ENCODE data around the gene FNBP1.

The FNBP1 gene

GRCh38 chr9:129889941-129890717, 152.9 kb downstream of the FNBP1 start:
- no peak for DNase-seq (ENCODE audit: low read depth)

GRCh38 chr9:129889122-129889940, 153.7 kb downstream of the FNBP1 start:
- DNase-seq (ENCODE audit: low read depth), result no peak

- DNase-seq (ENCODE audit: low read depth), result no peak
Observed at GRCh38 chr9:129888293-129889121, 154.5 kb downstream of the FNBP1 start.

DNA sequence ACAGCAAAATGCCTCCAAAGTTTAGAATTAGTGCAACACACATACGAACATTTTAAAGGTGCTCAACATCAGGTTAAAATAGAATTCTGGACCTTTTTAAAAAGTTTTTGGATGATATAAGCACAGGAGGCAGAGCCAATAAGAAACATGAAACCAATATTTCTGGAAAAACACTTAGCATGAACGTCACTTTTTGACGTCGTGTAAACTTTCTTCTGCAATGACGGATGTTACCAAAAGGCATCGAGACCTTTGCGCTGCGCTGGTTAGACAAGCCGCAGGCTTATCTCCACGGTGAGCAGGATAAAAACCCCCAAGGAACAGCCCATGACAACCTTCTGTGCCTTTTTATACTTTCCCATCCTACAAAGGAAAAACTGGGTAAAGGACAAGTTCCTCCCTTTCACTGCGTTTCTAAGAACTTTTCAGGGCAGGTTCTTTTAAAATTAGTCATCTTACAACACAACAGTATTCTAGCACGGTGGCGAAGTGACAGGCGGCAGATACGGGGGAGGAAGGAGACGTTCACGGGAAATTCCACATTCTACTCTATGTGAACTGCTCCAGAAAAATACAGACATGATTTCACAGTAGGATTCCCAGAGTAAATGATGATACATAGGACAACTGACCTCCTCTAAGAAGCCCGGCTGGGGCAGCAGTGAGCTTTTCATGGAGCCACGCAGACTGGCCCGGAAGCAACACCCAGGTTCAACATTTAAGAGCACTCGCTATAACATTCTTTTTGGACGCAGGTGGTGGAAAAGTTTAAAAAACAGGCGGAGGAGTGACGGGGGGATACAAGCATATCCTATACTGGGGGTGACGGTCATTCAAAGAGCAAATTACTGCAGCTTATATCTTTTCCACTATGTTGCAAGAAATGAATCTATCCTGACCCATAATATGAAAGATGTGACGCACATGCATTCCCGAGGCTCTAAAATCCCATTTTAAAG, 155.4 kb downstream of the FNBP1 start:
- DNase-seq (ENCODE audit: low read depth), result peak; percentile 64

DNA sequence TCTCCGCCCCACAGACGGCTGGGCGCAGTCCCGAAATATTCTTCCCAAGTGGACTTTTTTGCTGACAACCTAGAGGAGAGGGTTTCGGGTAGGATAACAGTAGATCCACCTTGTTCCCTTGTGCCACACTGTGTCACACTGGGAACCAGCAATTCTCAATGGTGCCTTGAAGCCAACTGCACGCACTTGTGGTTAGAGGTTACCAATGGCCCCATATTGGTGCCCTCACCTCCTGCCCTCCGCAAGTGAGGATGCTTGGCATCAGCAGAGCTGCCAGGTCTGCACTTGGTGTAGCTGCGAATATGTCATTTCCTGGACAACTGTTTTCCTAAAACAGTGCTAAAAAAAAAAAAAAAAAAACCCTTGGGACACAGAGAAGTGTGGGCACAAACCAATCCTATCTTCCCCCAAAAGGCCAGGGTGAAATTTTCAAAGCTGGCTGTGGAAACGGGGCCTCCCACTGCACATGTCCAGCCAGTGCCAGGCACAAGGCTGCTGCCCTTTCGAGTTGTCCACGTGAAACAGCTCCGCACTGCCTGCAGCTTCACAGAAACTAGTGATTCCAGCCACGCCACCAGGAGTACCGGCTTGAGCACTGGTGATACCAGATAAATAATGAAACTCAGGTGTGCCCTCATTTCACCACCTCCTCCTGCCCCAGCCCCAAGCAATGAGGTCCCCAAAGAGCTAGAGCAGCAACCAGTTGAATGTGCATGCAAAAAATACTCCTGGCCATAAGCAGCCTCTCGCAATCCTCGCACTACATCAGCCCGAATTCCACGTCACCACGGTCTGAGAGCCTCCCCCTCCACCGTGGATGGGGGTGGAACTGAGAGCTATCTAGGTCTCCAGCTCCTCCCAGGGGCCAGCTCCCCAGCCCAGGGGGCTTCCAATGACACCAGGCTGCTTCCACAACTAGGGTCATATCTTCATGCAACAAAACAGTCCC, 156.5 kb downstream of the FNBP1 start:
- peak; percentile 43 for DNase-seq (ENCODE audit: low read depth)

DNA sequence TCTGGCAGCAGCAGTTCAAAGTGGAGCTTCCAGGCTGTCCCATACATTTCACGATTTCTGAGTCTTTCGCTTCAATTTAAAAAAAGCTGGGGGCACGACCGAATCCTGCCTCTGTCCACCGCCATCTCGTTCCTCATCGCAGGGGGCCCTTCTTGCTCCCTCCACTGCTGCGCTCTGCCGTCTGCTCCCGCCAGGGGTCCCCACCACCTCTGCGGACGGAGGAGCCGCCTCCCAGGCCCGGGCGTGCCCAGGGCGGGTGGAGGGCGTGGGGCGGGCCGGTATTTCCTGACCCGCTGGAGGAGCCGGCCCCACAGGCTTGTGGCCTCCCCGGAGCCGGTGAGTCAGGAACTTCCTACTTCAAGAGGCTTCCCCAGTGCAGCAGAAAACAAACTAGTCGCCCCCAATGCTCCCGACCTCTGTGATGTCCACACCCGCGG, 157.3 kb downstream of the FNBP1 start:
- peak; percentile 89 for DNase-seq (ENCODE audit: low read depth)

DNA sequence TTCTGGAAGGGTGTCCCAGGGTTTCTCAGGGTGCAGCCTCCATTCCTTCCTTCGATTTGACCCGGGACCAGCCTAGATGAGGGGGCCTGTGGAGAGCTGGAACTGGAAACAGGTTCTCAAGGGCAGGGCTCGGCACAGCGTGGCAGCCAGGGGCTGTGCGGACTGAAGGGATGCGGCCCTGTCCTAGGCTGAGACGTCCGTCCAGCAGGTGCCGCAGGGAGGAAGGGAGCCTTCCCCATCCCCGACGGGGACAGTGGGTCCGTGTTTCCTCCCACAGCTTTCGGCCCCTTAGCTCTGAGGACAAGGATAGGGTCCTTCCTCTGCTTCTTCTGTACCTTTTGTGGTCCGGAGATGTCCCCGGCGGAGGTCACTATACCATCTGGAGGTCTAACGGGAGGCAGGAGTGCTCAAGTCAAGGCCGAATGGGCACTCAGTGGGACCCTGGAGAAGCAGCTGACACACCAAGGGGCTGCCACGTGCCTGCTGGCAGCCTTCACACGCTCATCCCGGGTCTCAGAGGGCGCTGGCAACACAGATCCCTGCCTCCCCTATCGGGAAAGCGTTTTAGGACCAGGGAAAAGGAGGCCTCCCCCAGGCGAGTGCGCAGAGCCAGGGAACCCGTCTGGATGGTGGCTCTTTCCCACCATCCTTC, 157.8 kb downstream of the FNBP1 start:
- DNase-seq (ENCODE audit: low read depth), result no peak

DNA sequence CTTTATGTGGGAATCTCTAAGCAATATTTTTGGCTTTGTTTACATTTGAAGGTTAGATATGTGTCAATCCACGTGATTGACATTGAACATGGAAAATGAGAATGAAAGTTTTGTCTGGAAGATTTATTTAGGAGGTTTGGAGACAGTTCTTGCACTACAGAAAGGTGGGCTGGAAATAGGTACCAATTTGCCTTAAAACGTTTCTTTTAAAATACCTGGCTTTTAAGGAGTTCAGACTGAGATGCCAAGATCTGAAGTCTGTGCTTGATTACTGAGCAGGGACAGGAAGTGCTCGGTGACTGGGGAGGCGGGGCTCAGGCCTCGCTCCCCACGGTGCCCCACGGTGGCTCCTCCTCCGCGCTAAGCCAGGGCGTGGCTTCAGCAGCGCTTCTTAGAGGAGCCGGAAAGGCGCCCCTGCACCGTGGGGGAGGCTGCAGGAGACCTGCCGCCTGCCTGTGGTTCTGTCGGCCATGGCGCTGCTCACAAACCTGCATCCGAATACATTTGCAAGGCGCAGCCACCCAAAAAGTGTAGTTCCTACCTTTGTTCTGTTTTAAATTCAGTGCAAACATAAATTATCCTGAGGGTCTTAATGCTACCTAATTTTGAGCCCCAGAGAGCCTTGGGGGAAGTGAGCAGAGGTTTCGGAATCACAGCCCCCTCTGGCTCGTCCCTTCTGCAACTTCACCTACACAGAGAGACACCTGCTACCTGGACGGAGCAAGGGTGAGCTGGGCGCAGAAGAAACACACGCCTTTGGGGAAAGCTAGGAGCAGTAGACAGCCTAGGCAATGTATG, 158.6 kb downstream of the FNBP1 start:
- peak; percentile 76 for DNase-seq (ENCODE audit: low read depth)

GRCh38 chr9:129881547-129882324, 161.3 kb downstream of the FNBP1 start:
- DNase-seq (ENCODE audit: low read depth), result no peak

- DNase-seq (ENCODE audit: low read depth), result no peak
Observed at GRCh38 chr9:129880654-129881546, 162.1 kb downstream of the FNBP1 start.

GRCh38 chr9:129879991-129880653, 162.9 kb downstream of the FNBP1 start:
- DNase-seq (ENCODE audit: low read depth), result no peak

GRCh38 chr9:129879103-129879699, 163.8 kb downstream of the FNBP1 start:
- no peak for DNase-seq (ENCODE audit: low read depth)

- DNase-seq (ENCODE audit: low read depth), result no peak
Observed at GRCh38 chr9:129878291-129878690, 164.7 kb downstream of the FNBP1 start.

- no peak for DNase-seq (ENCODE audit: low read depth)
Observed at GRCh38 chr9:129876815-129877214, 166.2 kb downstream of the FNBP1 start.

GRCh38 chr9:129875687-129876395, 167.1 kb downstream of the FNBP1 start:
- DNase-seq (ENCODE audit: low read depth), result no peak

All from amniotic epithelial cell (primary cell).